Suppressor macrophage treated with lipopolysaccharide for 1 hour (primary cell): ENCODE measurements around the gene RBFOX2.
"Not testable (repeated sequence)": the region's sequence is repeated elsewhere in the genome, so short reads cannot be mapped to it uniquely, and the experiment has no call there.

Source experiments
- DNase-seq, 3 donors: peaks; one replicate each; pipeline ENCODE4 v3.0.0-alpha.2; 2020 to 2022

Gene RBFOX2

GRCh38 chr22:36008131-36008530 lies 20.5 kb downstream of the RBFOX2 start:
- DNase-seq = no peak

- no peak for DNase-seq
Observed at GRCh38 chr22:36003972-36004674, 24.5 kb downstream of the RBFOX2 start.

GRCh38 chr22:36002718-36003260 lies 25.8 kb downstream of the RBFOX2 start:
- no peak for DNase-seq

- no peak for DNase-seq
Observed at GRCh38 chr22:36002084-36002483, 26.5 kb downstream of the RBFOX2 start.

GRCh38 chr22:35998748-35999147 lies 29.9 kb downstream of the RBFOX2 start:
- no peak for DNase-seq

GRCh38 chr22:35997438-35997837 lies 31.2 kb downstream of the RBFOX2 start:
- no peak for DNase-seq

- DNase-seq = no peak
Observed at GRCh38 chr22:35996596-35996995, 32.0 kb downstream of the RBFOX2 start.

GRCh38 chr22:35995772-35996171 lies 32.9 kb downstream of the RBFOX2 start:
- no peak for DNase-seq

GRCh38 chr22:35995348-35995747 lies 33.3 kb downstream of the RBFOX2 start:
- no peak for DNase-seq

- DNase-seq = not testable (repeated sequence)
Observed at GRCh38 chr22:35993727-35994126, 34.9 kb downstream of the RBFOX2 start.

GRCh38 chr22:35993048-35993714 lies 35.4 kb downstream of the RBFOX2 start:
- DNase-seq = no peak

- no peak for DNase-seq
Observed at GRCh38 chr22:35991168-35991567, 37.5 kb downstream of the RBFOX2 start.

GRCh38 chr22:35988030-35988429 lies 40.6 kb downstream of the RBFOX2 start:
- DNase-seq = no peak

GRCh38 chr22:35987487-35987886 lies 41.1 kb downstream of the RBFOX2 start:
- DNase-seq = no peak

- no peak for DNase-seq
Observed at GRCh38 chr22:35986088-35986487, 42.5 kb downstream of the RBFOX2 start.

- DNase-seq = no peak
Observed at GRCh38 chr22:35985371-35985770, 43.3 kb downstream of the RBFOX2 start.

GRCh38 chr22:35984183-35985175 lies 44.1 kb downstream of the RBFOX2 start:
- no peak for DNase-seq

- DNase-seq = no peak
Observed at GRCh38 chr22:35981900-35982299, 46.7 kb downstream of the RBFOX2 start.

- no peak for DNase-seq
Observed at GRCh38 chr22:35978889-35979288, 49.7 kb downstream of the RBFOX2 start.

GRCh38 chr22:35978201-35978600 lies 50.4 kb downstream of the RBFOX2 start:
- DNase-seq = no peak

GRCh38 chr22:35977136-35977535 lies 51.5 kb downstream of the RBFOX2 start:
- DNase-seq = no peak

- no peak for DNase-seq
Observed at GRCh38 chr22:35973388-35973787, 55.2 kb downstream of the RBFOX2 start.

GRCh38 chr22:35972559-35972958 lies 56.1 kb downstream of the RBFOX2 start:
- DNase-seq = no peak
